Mucosa of descending colon (tissue), 3 donors: ENCODE measurements around the gene WDR70. TPM values are rescaled to one million over a fixed set of nuclear protein-coding genes. Genes with fewer than 3 reads are reported as not detected.

ENCODE experiments used
- ATAC-seq: fragments of 200-7000 bp; cut with Tn5 transposase; one replicate; pipeline ENCODE4 v1.9.1; 2020; ENCODE audit warnings: mild to moderate bottlenecking, moderate library complexity
- DNase-seq, 3 donors: peaks; one replicate each; pipeline ENCODE4 v3.0.0-alpha.2; 2020
- H3K36me3 ChIP-seq: fragments of 200-600 bp; one replicate; pipeline ENCODE4 v1.8.0; 2021; ENCODE audit warnings: low read depth, mild to moderate bottlenecking
- H3K4me1 ChIP-seq: fragments of 200-600 bp; one replicate; pipeline ENCODE4 v1.8.0; 2021; ENCODE audit warnings: low read depth, mild to moderate bottlenecking
- H3K4me3 ChIP-seq: fragments of 200-600 bp; one replicate; pipeline ENCODE4 v1.8.0; 2021; ENCODE audit warnings: mild to moderate bottlenecking
- H3K9me3 ChIP-seq: fragments of 200-600 bp; one replicate; pipeline ENCODE4 v1.8.0; 2021; ENCODE audit warnings: mild to moderate bottlenecking
- CTCF ChIP-seq: fragments of 200-600 bp; IDR thresholded peaks from one replicate; pipeline ENCODE4 v1.8.0; 2022; ENCODE audit warnings: antibody characterized with exemption, mild to moderate bottlenecking
- intact Hi-C, 2 donors: fragments of 100-400 bp; cut with DNase I in 1 of 2; cut with micrococcal nuclease in 1 of 2; formaldehyde crosslinking; loops; one replicate each; pipeline versions ENCODE4 v1.11.0 to v1.11.1; 2022; cut with DNase I, micrococcal nuclease
- total RNA-seq, 3 donors: library from RNA; stranded (reverse); fragmentation: NEBNext Ultra II Directional in 2 of 3; extraction: Animal tissue kit (Norgen Biotek cat#: 25700) in 2 of 3; gene quantifications; one replicate each; pipeline versions ENCODE4 v1.2.1 to v1.2.4, GENCODE V29; 2021 to 2023
- donor health status: DM: no; HTN: no; CAD: no; lungs with moderate emphysema.
- donor health status: DM: no; HTN: no; CAD: no.
- donor health status: DM: no; HTN: yes; CAD: no.

Gene WDR70
- total RNA-seq, 3 donors from 2014 or later: 19.5 to 42.5 (median 38.0) TPM

- Histone ChIP-seq H3K36me3 (no peaks in the 10 kb centered on the region), H3K9me3 (no peaks in the 10 kb centered on the region), H3K4me3 (no peak overlapping the region), H3K4me1 (peaks cover 15% of the 10 kb centered on the region)
- no peak for TF ChIP-seq CTCF
- DNase-seq (no peak), ATAC-seq (no peak)
- intact Hi-C loops: no loop called here
Measured at GRCh38 chr5:37571985-37572384, 192.9 kb downstream of the WDR70 start.

- intact Hi-C loops: no loop called here
Measured at GRCh38 chr5:37575541-37576489, 196.7 kb downstream of the WDR70 start.

GRCh38 chr5:37576552-37576951 is 197.4 kb downstream of the WDR70 start:
- no peak for TF ChIP-seq CTCF

More at GRCh38 chr5:37575541-37576489, 196.7 kb downstream of the WDR70 start:
- ATAC-seq: peak; percentile 77
- DNase-seq: no peak
- Histone ChIP-seq H3K9me3 (no peaks in the 10 kb centered on the region), H3K4me1 (peaks cover 18% of the 10 kb centered on the region), H3K36me3 (no peaks in the 10 kb centered on the region), H3K4me3 (no peak overlapping the region)
- TF ChIP-seq CTCF: no peak

GRCh38 chr5:37578176-37578575 is 199.1 kb downstream of the WDR70 start:
- ATAC-seq (peak; percentile 64), DNase-seq (no peak)
- no peaks in the 10 kb centered on the region for H3K9me3 ChIP-seq
- H3K4me1 ChIP-seq: peaks cover 18% of the 10 kb centered on the region
- TF ChIP-seq CTCF: no peak
- H3K4me3 ChIP-seq: no peak overlapping the region
- H3K36me3 ChIP-seq: no peaks in the 10 kb centered on the region
- intact Hi-C loops: no loop called here

More at GRCh38 chr5:37576552-37576951, 197.4 kb downstream of the WDR70 start:
- Histone ChIP-seq H3K4me3 (no peak overlapping the region), H3K9me3 (no peaks in the 10 kb centered on the region), H3K36me3 (no peaks in the 10 kb centered on the region), H3K4me1 (peaks cover 18% of the 10 kb centered on the region)
- DNase-seq (no peak), ATAC-seq (no peak)
- intact Hi-C loops: no loop called here

GRCh38 chr5:37580106-37580505 is 201.0 kb downstream of the WDR70 start:
- Histone ChIP-seq H3K4me3 (no peak overlapping the region), H3K4me1 (peaks cover 18% of the 10 kb centered on the region), H3K9me3 (no peaks in the 10 kb centered on the region), H3K36me3 (no peaks in the 10 kb centered on the region)
- TF ChIP-seq CTCF: no peak
- ATAC-seq (no peak), DNase-seq (no peak)
- intact Hi-C loops: no loop called here
